Endodermal cell (in vitro differentiated cells): ENCODE data around the gene NATD1. TPM values are rescaled to one million over a fixed set of nuclear protein-coding genes. Genes with fewer than 3 reads are reported as not detected.

Experiments
- DNase-seq: peaks from one replicate; pipeline ENCODE4 v3.0.0-alpha.2; 2017
- H3K27ac ChIP-seq: 2 replicates; pipeline ENCODE4 v1.5.1; 2013; ENCODE audit warnings: mild to moderate bottlenecking, low read depth, low read length, moderate library complexity
- H3K27me3 ChIP-seq: 2 replicates; pipeline ENCODE4 v1.6.1; 2013; ENCODE audit warnings: mild to moderate bottlenecking, low read length, moderate library complexity; ENCODE audit not compliant: insufficient read depth, control insufficient read depth, poor library complexity, severe bottlenecking
- H3K36me3 ChIP-seq: 2 replicates; pipeline ENCODE4 v1.7.0; 2013; ENCODE audit warnings: mild to moderate bottlenecking, low read length, moderate library complexity; ENCODE audit not compliant: control insufficient read depth, insufficient read depth
- H3K4me1 ChIP-seq: one replicate; pipeline ENCODE4 v1.7.0; 2013; ENCODE audit warnings: low read length; ENCODE audit not compliant: control insufficient read depth, insufficient read depth
- H3K4me3 ChIP-seq: 2 replicates; pipeline ENCODE4 v1.5.1; 2013; ENCODE audit warnings: mild to moderate bottlenecking, low read length, moderate library complexity
- H3K9ac ChIP-seq: 2 replicates; pipeline ENCODE4 v1.6.1; 2013; ENCODE audit warnings: mild to moderate bottlenecking, low read length, moderate library complexity; ENCODE audit not compliant: poor library complexity, severe bottlenecking; ENCODE audit errors: extremely low read depth
- H3K9me3 ChIP-seq: 2 replicates; pipeline ENCODE4 v1.6.1; 2013; ENCODE audit warnings: mild to moderate bottlenecking, low read length, moderate library complexity; ENCODE audit not compliant: control insufficient read depth
- H3K27ac Mint-ChIP-seq: 2 replicates; pipeline ENCODE4 v1.8.0; 2020; ENCODE audit warnings: mixed read lengths
- H3K27me3 Mint-ChIP-seq: 2 replicates; pipeline ENCODE4 v1.8.0; 2021; ENCODE audit warnings: mild to moderate bottlenecking, mixed read lengths; ENCODE audit not compliant: insufficient read depth
- H3K36me3 Mint-ChIP-seq: 2 replicates; pipeline ENCODE4 v1.8.0; 2020; ENCODE audit warnings: low read depth, mixed read lengths
- H3K4me1 Mint-ChIP-seq: 2 replicates; pipeline ENCODE4 v1.8.0; 2020; ENCODE audit warnings: mixed read lengths
- H3K4me3 Mint-ChIP-seq: 2 replicates; pipeline ENCODE4 v1.8.0; 2020; ENCODE audit warnings: mild to moderate bottlenecking, moderate library complexity, mixed read lengths
- H3K9me3 Mint-ChIP-seq: 2 replicates; pipeline ENCODE4 v1.8.0; 2020; ENCODE audit warnings: mild to moderate bottlenecking, mixed read lengths
- CTCF ChIP-seq: fragments of 200-600 bp; sonication (generic); conservative IDR thresholded peaks from 2 replicates; pipeline ENCODE4 v1.5.0; 2021; ENCODE audit warnings: antibody characterized with exemption, mild to moderate bottlenecking
- WGBS, 2 experiments: methylation state at CpG; one replicate each; pipeline versions ENCODE4 v1.1.5 to v1.1.7; 2013; ENCODE audit warnings: missing lambda C conversion rate in 2 of 2, mixed read lengths in 1 of 2; ENCODE audit not compliant: insufficient coverage in 1 of 2, insufficient read length in 1 of 2; 5-methylcytosine and 5-hydroxymethylcytosine counted together
- total RNA-seq, 2 donors: library from RNA; stranded (reverse); fragmentation: NEBNext Ultra II Directional in 1 of 2; extraction: Animal tissue kit (Norgen Biotek cat#: 25700) in 1 of 2; gene quantifications; 2 replicates in 1 of 2; 3 replicates in 1 of 2; pipeline ENCODE4 v1.2.1, GENCODE V29; 2021

The NATD1 gene
- total RNA-seq, 2 donors from 2014 or later = 12.2 to 17.2 TPM

- H3K27me3 ChIP-seq = no peaks in the 10 kb centered on the region
- DNase-seq = no peak
- no peak overlapping the region for H3K27ac Mint-ChIP-seq
- no peak for TF ChIP-seq CTCF
- peaks cover 10% of the 10 kb centered on the region for H3K4me1 ChIP-seq
- H3K9me3 ChIP-seq = no peaks in the 10 kb centered on the region
- H3K27ac ChIP-seq = no peak overlapping the region
- no peak overlapping the region for H3K9ac ChIP-seq
- H3K36me3 ChIP-seq = peaks cover 63% of the 10 kb centered on the region
- peaks cover 20% of the 10 kb centered on the region for H3K4me1 Mint-ChIP-seq
- 97 to 100% methylated on average over 3 to 5 of the region's 5 CpGs for WGBS, 2 experiments
- H3K4me3 Mint-ChIP-seq = no peak overlapping the region
- no peaks in the 10 kb centered on the region for H3K9me3 Mint-ChIP-seq
- H3K4me3 ChIP-seq = no peak overlapping the region
- H3K27me3 Mint-ChIP-seq = no peaks in the 10 kb centered on the region
- H3K36me3 Mint-ChIP-seq = peaks cover 47% of the 10 kb centered on the region
Observed at GRCh38 chr17:21196126-21196525, 57.1 kb downstream of the NATD1 start.

- Histone ChIP-seq H3K36me3 (peaks cover 70% of the 10 kb centered on the region), H3K4me1 (peaks cover 3% of the 10 kb centered on the region), H3K4me3 (no peak overlapping the region), H3K27me3 (no peaks in the 10 kb centered on the region), H3K27ac (no peak overlapping the region), H3K9ac (no peak overlapping the region), H3K9me3 (no peaks in the 10 kb centered on the region)
- H3K4me3 Mint-ChIP-seq = no peak overlapping the region
- H3K27me3 Mint-ChIP-seq = no peaks in the 10 kb centered on the region
- H3K36me3 Mint-ChIP-seq = peaks cover 53% of the 10 kb centered on the region
- H3K9me3 Mint-ChIP-seq = no peaks in the 10 kb centered on the region
- no peak for DNase-seq
- TF ChIP-seq CTCF = no peak
- WGBS, 2 experiments = 93 to 95% methylated on average over 2 to 4 of the region's 5 CpGs
- peaks cover 6% of the 10 kb centered on the region for H3K4me1 Mint-ChIP-seq
- H3K27ac Mint-ChIP-seq = no peak overlapping the region
Observed at GRCh38 chr17:21194703-21195102, 58.5 kb downstream of the NATD1 start.

GRCh38 chr17:21194226-21194625, 59.0 kb downstream of the NATD1 start:
- H3K27me3 Mint-ChIP-seq = no peaks in the 10 kb centered on the region
- DNase-seq = no peak
- no peak overlapping the region for H3K9ac ChIP-seq
- H3K9me3 Mint-ChIP-seq = no peaks in the 10 kb centered on the region
- peaks cover 75% of the 10 kb centered on the region for H3K36me3 ChIP-seq
- no peak overlapping the region for H3K27ac ChIP-seq
- H3K4me3 Mint-ChIP-seq = no peak overlapping the region
- no peaks in the 10 kb centered on the region for H3K4me1 ChIP-seq
- WGBS, 2 experiments = 83 to 90% methylated on average over 5 to 8 of the region's 8 CpGs
- no peak for TF ChIP-seq CTCF
- H3K27ac Mint-ChIP-seq = peak overlapping the region; percentile 62
- H3K4me3 ChIP-seq = no peak overlapping the region
- H3K27me3 ChIP-seq = no peaks in the 10 kb centered on the region
- peaks cover 56% of the 10 kb centered on the region for H3K36me3 Mint-ChIP-seq
- H3K4me1 Mint-ChIP-seq = peaks cover 3% of the 10 kb centered on the region
- no peaks in the 10 kb centered on the region for H3K9me3 ChIP-seq
